Right lobe of liver (tissue), 4 donors: Measurements from ENCODE around the gene PTPN12.

Source experiments
- CTCF ChIP-seq, 4 donors: fragments of 200-600 bp in 3 of 4; fragments of 450-650 bp in 1 of 4; IDR thresholded peaks; one replicate each; pipeline versions ENCODE4 v1.5.1 to v1.8.0; 2016 to 2022; ENCODE audit warnings: antibody characterized with exemption in 4 of 4, mild to moderate bottlenecking in 2 of 4
- POLR2A ChIP-seq: fragments of 450-650 bp; IDR thresholded peaks from one replicate; pipeline ENCODE4 v1.6.1; 2017; ENCODE audit warnings: antibody characterized with exemption, mild to moderate bottlenecking
- donor health status: DM: no; HTN: no; CAD: no.
- donor health status: DM: no; HTN: no; CAD: no.
- donor health status: DM: no; HTN: yes; CAD: no.

- TF ChIP-seq CTCF (IDR thresholded peaks at IDR 0.05) (no peak), POLR2A (no peak)
These were observed 39.8 kb downstream of the PTPN12 start for GRCh38 chr7:77576856-77577255.
